Gastroesophageal sphincter (tissue), 4 donors: ENCODE data around the gene RAB8A. TPM values are rescaled to one million over a fixed set of nuclear protein-coding genes. Genes with fewer than 3 reads are reported as not detected.

ENCODE experiments used
- ATAC-seq: fragments of 150-250 bp; one replicate; pipeline ENCODE4 v1.9.1; 2016; ENCODE audit warnings: mild to moderate bottlenecking, moderate library complexity
- H3K27ac ChIP-seq, 4 donors: fragments of 200-600 bp; sonication (generic) in 3 of 4; 1 replicate in 3 of 4; 2 replicates in 1 of 4; pipeline ENCODE4 v1.5.1; 2016 to 2019
- H3K27me3 ChIP-seq: fragments of 200-600 bp; sonication (generic); one replicate; pipeline ENCODE4 v1.5.1; 2019
- H3K36me3 ChIP-seq, 2 donors: fragments of 200-600 bp; sonication (generic); one replicate each; pipeline ENCODE4 v1.5.1; 2019; ENCODE audit warnings: control low read depth in 1 of 2
- H3K4me1 ChIP-seq, 3 donors: fragments of 200-600 bp; sonication (generic); 1 replicate in 2 of 3; 2 replicates in 1 of 3; pipeline ENCODE4 v1.5.1; 2016 to 2019; ENCODE audit warnings: control low read depth in 2 of 3
- H3K4me3 ChIP-seq, 2 donors: fragments of 200-600 bp; sonication (generic); one replicate each; pipeline ENCODE4 v1.5.1; 2019; ENCODE audit warnings: mild to moderate bottlenecking in 1 of 2, moderate library complexity in 1 of 2
- H3K9me3 ChIP-seq, 3 donors: fragments of 200-600 bp; sonication (generic); one replicate each; pipeline ENCODE4 v1.5.1; 2017 to 2019; ENCODE audit warnings: control low read depth in 2 of 3
- EP300 ChIP-seq: sonication (generic); formaldehyde crosslinking; IDR thresholded peaks from one replicate; pipeline ENCODE4 v1.6.1; 2017; ENCODE audit warnings: antibody characterized with exemption, mild to moderate bottlenecking
- POLR2A ChIP-seq, 2 donors: fragments of 450-650 bp; IDR thresholded peaks; one replicate each; pipeline ENCODE4 v1.6.1; 2017; ENCODE audit warnings: antibody characterized with exemption in 2 of 2, mild to moderate bottlenecking in 2 of 2, moderate library complexity in 1 of 2
- POLR2AphosphoS5 ChIP-seq: sonication (generic); formaldehyde crosslinking; IDR thresholded peaks from one replicate; pipeline ENCODE4 v1.6.1; 2017; ENCODE audit warnings: antibody characterized with exemption
- WGBS, 2 donors: methylation state at CpG; one replicate each; pipeline ENCODE4 v1.1.5; 2018; ENCODE audit warnings: low coverage in 1 of 2; 5-methylcytosine and 5-hydroxymethylcytosine counted together
- total RNA-seq, 4 donors: library from RNA; depleted of rRNA; stranded (reverse); fragments of >200 nt; gene quantifications; one replicate each; pipeline ENCODE4 v1.1.0, GENCODE V29; 2016
- TF ChIP-seq, protein P1 (sequence below), 4 experiments: fragments of 200-600 bp in 2 of 4; fragments of 450-650 bp in 2 of 4; sonication (generic) in 1 of 4; IDR thresholded peaks; one replicate each; pipeline ENCODE4 v1.5.1; 2017 to 2019; ENCODE audit warnings: antibody characterized with exemption in 4 of 4, mild to moderate bottlenecking in 2 of 4, moderate library complexity in 2 of 4

Gene RAB8A
- total RNA-seq, 4 donors from 2014 or later, result 32.4 to 52.5 (median 44.9) TPM

DNA sequence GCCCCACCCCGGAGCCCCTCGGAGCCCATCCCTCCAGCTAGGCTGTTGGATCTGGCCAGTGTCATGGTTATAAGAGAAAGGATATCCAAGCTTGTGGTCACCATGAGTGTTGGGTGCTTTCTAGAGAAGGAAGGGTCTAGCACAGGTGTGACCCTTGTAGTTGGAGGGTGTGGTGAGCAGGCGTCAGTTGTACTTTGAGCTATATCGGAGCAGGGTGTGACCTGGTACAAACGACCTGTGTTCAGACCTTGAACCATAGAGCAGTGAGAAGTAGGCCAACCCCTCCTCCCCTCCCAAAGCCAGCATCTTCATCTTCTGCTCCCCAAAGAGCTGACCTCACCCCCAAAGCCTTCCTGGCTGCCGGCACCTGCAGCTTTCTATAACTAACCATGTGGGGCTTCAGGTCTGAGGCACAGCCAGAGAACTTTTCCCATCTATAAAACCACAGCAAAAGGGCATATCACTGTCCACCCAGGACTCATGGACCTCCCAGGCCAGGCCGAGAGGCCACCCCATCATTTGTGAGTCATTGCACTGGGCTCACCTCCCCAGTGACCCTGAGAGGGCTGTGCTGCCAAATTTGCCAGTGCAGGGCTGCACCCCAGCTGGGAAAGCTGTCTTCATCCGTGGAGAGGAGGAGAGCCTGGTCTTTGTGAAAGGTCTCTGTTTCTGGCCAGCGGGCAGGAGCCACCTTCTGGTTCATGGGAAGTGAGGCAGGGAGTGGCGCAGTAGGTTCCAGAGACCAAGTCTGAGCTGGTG lies 14.2 kb downstream of the RAB8A start:
- Histone ChIP-seq H3K4me3 (no peak overlapping the region), H3K4me1 (no peaks in the 10 kb centered on the region), H3K27me3 (no peaks in the 10 kb centered on the region), H3K27ac (no peak overlapping the region), H3K36me3 (peaks cover 0 to 100% of the 10 kb centered on the region in 2 donors), H3K9me3 (no peaks in the 10 kb centered on the region)
- WGBS, 2 donors, result 82% methylated on average over 4 of the region's 10 CpGs
- TF ChIP-seq POLR2A (IDR thresholded peaks at IDR 0.05), result no peak
- TF ChIP-seq EP300, result no peak
- TF ChIP-seq POLR2AphosphoS5, result no peak
- TF ChIP-seq, protein P1, sequence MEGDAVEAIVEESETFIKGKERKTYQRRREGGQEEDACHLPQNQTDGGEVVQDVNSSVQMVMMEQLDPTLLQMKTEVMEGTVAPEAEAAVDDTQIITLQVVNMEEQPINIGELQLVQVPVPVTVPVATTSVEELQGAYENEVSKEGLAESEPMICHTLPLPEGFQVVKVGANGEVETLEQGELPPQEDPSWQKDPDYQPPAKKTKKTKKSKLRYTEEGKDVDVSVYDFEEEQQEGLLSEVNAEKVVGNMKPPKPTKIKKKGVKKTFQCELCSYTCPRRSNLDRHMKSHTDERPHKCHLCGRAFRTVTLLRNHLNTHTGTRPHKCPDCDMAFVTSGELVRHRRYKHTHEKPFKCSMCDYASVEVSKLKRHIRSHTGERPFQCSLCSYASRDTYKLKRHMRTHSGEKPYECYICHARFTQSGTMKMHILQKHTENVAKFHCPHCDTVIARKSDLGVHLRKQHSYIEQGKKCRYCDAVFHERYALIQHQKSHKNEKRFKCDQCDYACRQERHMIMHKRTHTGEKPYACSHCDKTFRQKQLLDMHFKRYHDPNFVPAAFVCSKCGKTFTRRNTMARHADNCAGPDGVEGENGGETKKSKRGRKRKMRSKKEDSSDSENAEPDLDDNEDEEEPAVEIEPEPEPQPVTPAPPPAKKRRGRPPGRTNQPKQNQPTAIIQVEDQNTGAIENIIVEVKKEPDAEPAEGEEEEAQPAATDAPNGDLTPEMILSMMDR (IDR thresholded peaks at IDR 0.05), result no peak
- no peak for ATAC-seq

DNA sequence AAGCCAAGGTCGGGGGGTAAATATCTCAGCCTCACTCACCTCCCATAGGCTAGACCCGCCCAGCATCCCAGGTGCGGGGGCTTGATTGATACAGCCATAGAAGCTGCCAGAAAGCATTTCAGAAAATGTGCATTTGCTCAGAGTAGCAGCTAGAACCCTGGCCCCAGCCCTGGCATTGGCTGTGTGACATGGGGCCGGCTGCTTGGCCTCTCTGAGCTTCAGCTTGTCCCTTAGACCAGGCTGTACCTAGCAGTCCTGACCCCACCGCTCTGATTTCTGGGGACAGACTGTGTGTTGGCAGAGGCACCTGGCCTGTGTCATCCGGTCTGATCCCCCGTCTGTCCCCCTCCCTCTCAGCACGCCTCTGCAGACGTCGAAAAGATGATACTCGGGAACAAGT lies 15.4 kb downstream of the RAB8A start:
- H3K4me1 ChIP-seq, result no peaks in the 10 kb centered on the region
- 67 to 72% methylated on average over 5 to 9 of the region's 11 CpGs for WGBS, 2 donors
- H3K27ac ChIP-seq, result no peak overlapping the region
- H3K4me3 ChIP-seq, result no peak overlapping the region
- no peak for TF ChIP-seq POLR2A (IDR thresholded peaks at IDR 0.05)
- no peak for TF ChIP-seq POLR2AphosphoS5
- TF ChIP-seq, protein P1 (IDR thresholded peaks at IDR 0.05), result no peak
- no peak for TF ChIP-seq EP300
- H3K36me3 ChIP-seq, result peaks cover 0 to 100% of the 10 kb centered on the region in 2 donors
- no peaks in the 10 kb centered on the region for H3K9me3 ChIP-seq
- ATAC-seq, result no peak
- no peaks in the 10 kb centered on the region for H3K27me3 ChIP-seq

DNA sequence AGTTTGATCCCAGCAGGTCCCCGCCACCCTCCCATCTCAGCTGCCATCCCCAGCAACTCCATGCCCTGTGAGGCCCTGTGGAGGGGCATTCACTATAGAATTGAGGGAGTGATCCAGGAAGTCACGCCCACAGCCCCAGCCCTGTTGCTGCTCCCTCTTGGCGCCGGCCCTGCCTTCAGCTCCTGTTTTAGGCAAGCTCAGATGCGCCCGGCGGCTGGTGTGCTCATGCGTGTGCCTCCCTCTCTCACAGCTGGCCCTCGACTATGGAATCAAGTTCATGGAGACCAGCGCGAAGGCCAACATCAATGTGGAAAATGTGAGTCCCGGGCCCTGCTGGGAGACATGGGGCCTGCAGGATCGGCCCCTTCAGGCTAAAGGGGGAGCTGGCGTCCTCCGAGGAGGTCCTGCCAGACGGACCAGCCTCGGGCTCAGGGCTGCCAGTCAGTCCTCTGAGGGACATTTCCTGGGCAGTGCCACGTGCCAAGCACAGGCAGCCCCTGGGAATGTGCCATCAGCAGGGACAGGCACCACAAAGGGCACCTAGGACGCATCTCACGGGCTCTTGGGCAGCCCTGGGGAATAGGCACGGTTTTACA lies 16.2 kb downstream of the RAB8A start:
- peaks cover 0 to 100% of the 10 kb centered on the region in 2 donors for H3K36me3 ChIP-seq
- ATAC-seq, result no peak
- no peak for TF ChIP-seq POLR2A (IDR thresholded peaks at IDR 0.05)
- no peak overlapping the region for H3K27ac ChIP-seq
- no peaks in the 10 kb centered on the region for H3K4me1 ChIP-seq
- H3K9me3 ChIP-seq, result no peaks in the 10 kb centered on the region
- no CpG with 5 or more reads among the region's 21 CpGs for WGBS, 2 donors
- no peak overlapping the region for H3K4me3 ChIP-seq
- no peaks in the 10 kb centered on the region for H3K27me3 ChIP-seq

DNA sequence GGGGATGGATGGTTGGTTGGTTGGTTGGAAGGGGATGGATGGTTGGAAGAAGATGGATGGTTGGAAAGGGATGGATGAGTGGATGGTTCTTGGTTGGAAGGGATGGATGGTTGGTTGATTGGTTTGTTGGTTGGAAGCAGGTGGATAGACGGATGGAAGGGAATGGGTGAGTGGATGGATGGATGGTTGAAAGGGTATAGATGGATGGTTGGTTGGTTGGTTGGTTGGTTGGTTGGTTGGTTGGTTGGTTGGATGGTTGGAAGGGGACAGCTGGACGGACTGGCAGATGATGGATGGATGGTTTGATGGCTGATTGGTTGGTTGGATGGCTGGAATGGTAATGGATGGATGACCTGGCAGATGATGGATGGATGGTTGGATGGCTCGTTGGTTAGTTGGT lies 20.0 kb downstream of the RAB8A start:
- Histone ChIP-seq H3K4me1 (no peaks in the 10 kb centered on the region), H3K9me3 (no peaks in the 10 kb centered on the region), H3K4me3 (no peak overlapping the region), H3K36me3 (peaks cover 0 to 78% of the 10 kb centered on the region in 2 donors), H3K27me3 (no peaks in the 10 kb centered on the region), H3K27ac (no peak overlapping the region)
- WGBS, 2 donors, result 73 to 93% methylated on average over 3 of the region's 3 CpGs
- no peak for TF ChIP-seq POLR2A (IDR thresholded peaks at IDR 0.05)
- no peak for TF ChIP-seq EP300
- no peak for TF ChIP-seq POLR2AphosphoS5
- TF ChIP-seq, protein P1 (IDR thresholded peaks at IDR 0.05), result no peak
- ATAC-seq, result no peak

DNA sequence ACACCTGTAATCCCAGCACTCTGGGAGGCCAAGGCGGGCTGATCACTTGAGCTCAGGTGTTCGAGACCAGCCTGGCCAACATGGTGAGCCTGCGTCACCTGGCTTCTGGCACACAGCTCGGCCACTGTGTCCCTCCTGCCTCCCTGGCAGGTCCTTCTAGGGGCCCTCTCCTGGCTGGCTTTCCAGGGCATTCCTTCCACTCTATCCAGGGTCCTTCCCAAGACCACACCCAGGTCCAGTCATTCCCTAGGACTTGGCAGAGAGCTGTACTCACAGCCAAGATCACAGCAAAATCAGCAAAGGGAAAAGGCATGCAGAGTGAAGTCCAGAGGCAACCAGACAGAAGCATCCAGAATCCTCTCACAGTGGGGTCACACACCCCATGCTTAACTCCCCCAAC lies 22.1 kb downstream of the RAB8A start:
- Histone ChIP-seq H3K9me3 (no peaks in the 10 kb centered on the region), H3K4me3 (no peak overlapping the region), H3K36me3 (peaks cover 0 to 57% of the 10 kb centered on the region in 2 donors), H3K27ac (no peak overlapping the region), H3K27me3 (no peaks in the 10 kb centered on the region), H3K4me1 (no peaks in the 10 kb centered on the region)
- WGBS, 2 donors, result no CpG with 5 or more reads among the region's 4 CpGs
- no peak for TF ChIP-seq EP300
- ATAC-seq, result no peak

DNA sequence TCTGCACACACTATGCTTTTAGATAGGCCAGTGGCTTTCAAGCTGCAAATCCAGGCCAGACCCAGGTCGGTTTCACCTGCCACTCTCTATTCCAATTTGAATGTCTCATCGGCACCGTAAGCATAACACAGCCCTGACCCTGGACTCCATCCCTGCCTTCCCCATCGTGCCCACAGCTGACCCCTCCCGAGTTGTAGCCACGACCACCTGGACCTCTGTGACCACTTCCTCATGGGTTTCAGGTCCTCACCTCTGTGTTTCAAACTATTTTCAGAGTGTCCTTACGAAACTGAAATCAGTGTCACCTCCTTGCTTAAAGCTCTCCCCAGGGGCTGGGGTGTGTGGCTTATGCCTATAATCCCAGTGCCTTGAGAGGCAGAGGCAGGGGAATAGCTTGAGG lies 22.8 kb downstream of the RAB8A start:
- H3K4me1 ChIP-seq, result no peaks in the 10 kb centered on the region
- no peaks in the 10 kb centered on the region for H3K9me3 ChIP-seq
- peaks cover 0 to 50% of the 10 kb centered on the region in 2 donors for H3K36me3 ChIP-seq
- no peak for TF ChIP-seq POLR2AphosphoS5
- no peak for TF ChIP-seq POLR2A (IDR thresholded peaks at IDR 0.05)
- no peak for TF ChIP-seq EP300
- TF ChIP-seq, protein P1 (IDR thresholded peaks at IDR 0.05), result no peak
- no peak for ATAC-seq
- H3K27ac ChIP-seq, result no peak overlapping the region
- no peaks in the 10 kb centered on the region for H3K27me3 ChIP-seq
- H3K4me3 ChIP-seq, result no peak overlapping the region
- WGBS, 2 donors, result 68 to 85% methylated on average over 4 to 6 of the region's 7 CpGs
